Choroid plexus epithelial cell (primary cell): ENCODE results near the gene DDIT4L.

Experiments
- DNase-seq: peaks from one replicate; pipeline ENCODE4 v3.0.0-alpha.2; 2010; ENCODE audit warnings: low read depth
- H3K4me3 ChIP-seq: 2 replicates; pipeline ENCODE4 v1.5.1; 2011; ENCODE audit warnings: low read depth, mild to moderate bottlenecking, control low read depth, low read length, moderate library complexity
- TF ChIP-seq, protein P1 (sequence below): conservative IDR thresholded peaks from 2 replicates; pipeline ENCODE4 v1.5.1; 2011; ENCODE audit warnings: low read depth, mild to moderate bottlenecking, control low read depth, inconsistent platforms, low read length, moderate library complexity

Gene DDIT4L

GRCh38 chr4:100166297-100167039 lies 23.8 kb downstream of the DDIT4L start:
- no peak for DNase-seq
- H3K4me3 ChIP-seq = no peak overlapping the region
- TF ChIP-seq, protein P1, sequence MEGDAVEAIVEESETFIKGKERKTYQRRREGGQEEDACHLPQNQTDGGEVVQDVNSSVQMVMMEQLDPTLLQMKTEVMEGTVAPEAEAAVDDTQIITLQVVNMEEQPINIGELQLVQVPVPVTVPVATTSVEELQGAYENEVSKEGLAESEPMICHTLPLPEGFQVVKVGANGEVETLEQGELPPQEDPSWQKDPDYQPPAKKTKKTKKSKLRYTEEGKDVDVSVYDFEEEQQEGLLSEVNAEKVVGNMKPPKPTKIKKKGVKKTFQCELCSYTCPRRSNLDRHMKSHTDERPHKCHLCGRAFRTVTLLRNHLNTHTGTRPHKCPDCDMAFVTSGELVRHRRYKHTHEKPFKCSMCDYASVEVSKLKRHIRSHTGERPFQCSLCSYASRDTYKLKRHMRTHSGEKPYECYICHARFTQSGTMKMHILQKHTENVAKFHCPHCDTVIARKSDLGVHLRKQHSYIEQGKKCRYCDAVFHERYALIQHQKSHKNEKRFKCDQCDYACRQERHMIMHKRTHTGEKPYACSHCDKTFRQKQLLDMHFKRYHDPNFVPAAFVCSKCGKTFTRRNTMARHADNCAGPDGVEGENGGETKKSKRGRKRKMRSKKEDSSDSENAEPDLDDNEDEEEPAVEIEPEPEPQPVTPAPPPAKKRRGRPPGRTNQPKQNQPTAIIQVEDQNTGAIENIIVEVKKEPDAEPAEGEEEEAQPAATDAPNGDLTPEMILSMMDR = no peak

- TF ChIP-seq, protein P1 = no peak
- H3K4me3 ChIP-seq = no peak overlapping the region
- peak; percentile 56 for DNase-seq
Observed at GRCh38 chr4:100165809-100166208, 24.5 kb downstream of the DDIT4L start.

DNA sequence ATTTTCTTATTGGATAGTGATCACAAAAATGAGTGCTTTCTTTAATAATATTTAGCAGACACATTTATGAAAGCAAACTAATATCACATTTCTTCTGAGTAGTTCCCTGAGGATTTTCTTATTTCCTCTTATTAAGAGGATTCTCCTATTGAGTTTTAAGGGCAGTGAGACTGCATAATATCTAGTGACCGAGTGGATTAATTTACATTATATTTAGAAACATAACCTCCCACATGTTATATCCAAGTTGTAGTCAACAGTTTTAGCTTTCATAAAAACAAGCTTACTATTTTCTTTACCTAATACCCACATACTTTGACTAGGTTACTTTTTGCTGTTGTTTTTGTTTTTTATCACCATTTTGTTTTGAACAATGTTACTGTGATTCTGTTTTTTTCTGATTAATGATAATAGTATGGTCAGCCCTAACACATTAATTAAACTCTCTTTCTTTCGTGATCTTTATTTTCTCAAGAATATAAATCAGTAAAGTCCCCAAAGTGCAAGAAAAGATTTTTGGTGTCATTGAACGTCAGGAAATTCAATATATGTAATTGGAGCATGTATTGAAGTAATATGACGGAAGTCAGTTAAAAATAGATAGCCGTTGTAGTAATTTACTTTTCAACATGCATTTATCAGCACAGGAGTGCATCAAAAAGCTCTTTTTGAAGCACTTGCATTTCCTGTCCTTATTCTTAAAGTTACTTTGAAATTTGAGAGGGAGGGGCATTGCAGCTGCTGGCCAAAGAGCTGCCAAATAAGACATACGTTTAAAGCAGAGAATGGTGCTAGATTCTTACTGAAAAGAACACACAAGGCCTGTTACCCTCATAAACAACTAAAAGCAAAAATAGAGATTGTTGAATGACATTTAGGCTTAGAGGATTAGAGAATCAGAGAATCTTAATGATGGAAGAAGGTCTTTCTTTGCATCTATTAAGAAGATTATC lies 25.2 kb downstream of the DDIT4L start:
- DNase-seq = peak; percentile 7
- TF ChIP-seq, protein P1 = no peak
- H3K4me3 ChIP-seq = no peak overlapping the region

GRCh38 chr4:100162027-100162685 lies 28.1 kb downstream of the DDIT4L start:
- no peak for DNase-seq
- H3K4me3 ChIP-seq = no peak overlapping the region
- TF ChIP-seq, protein P1 = no peak

GRCh38 chr4:100149190-100149589 lies 41.1 kb downstream of the DDIT4L start:
- H3K4me3 ChIP-seq = no peak overlapping the region
- no peak for DNase-seq

GRCh38 chr4:100147684-100148083 lies 42.6 kb downstream of the DDIT4L start:
- TF ChIP-seq, protein P1 = no peak
- DNase-seq = no peak

More at GRCh38 chr4:100149190-100149589, 41.1 kb downstream of the DDIT4L start:
- TF ChIP-seq, protein P1 = no peak

More at GRCh38 chr4:100147684-100148083, 42.6 kb downstream of the DDIT4L start:
- H3K4me3 ChIP-seq = no peak overlapping the region
